HepG2 (cell line): Measurements from ENCODE around the gene SUPT6H.

Source experiments
- ATF2 ChIP-seq: sonication (generic); formaldehyde crosslinking; IDR thresholded peaks from 2 replicates; pipeline ENCODE4 v1.4.0; 2020; ENCODE audit warnings: missing genetic modification reagents
- CTCF ChIP-seq: sonication (generic); formaldehyde crosslinking; IDR thresholded peaks from 2 replicates; pipeline ENCODE4 v1.5.0; 2020; ENCODE audit warnings: mild to moderate bottlenecking, missing genetic modification reagents, moderate library complexity
- EZH2 ChIP-seq: conservative IDR thresholded peaks from 2 replicates; pipeline ENCODE4 v1.6.1; 2012; ENCODE audit warnings: mild to moderate bottlenecking, low read depth, low read length, moderate library complexity
- GABPA ChIP-seq, 2 experiments: IDR thresholded peaks; 2 replicates each; pipeline ENCODE4 v1.6.1; 2011 to 2016; ENCODE audit warnings: low read depth in 2 of 2, low read length in 1 of 2, missing biosample characterization in 1 of 2, missing genetic modification characterization in 1 of 2
- HDAC6 ChIP-seq: fragments of 200-600 bp; sonication (generic); IDR thresholded peaks from 2 replicates; pipeline ENCODE4 v1.7.0; 2017; ENCODE audit warnings: mild to moderate bottlenecking, antibody characterized with exemption, low read length, low read depth
- HES4 ChIP-seq: sonication (generic); formaldehyde crosslinking; IDR thresholded peaks from 2 replicates; pipeline ENCODE4 v1.9.0; 2021; ENCODE audit warnings: mild to moderate bottlenecking, missing genetic modification reagents, borderline replicate concordance
- HNF1B ChIP-seq: sonication (generic); formaldehyde crosslinking; IDR thresholded peaks from 2 replicates; pipeline ENCODE4 v1.5.1; 2020; ENCODE audit warnings: mild to moderate bottlenecking, moderate library complexity, missing genetic modification reagents
- HOXA5 ChIP-seq: sonication (generic); formaldehyde crosslinking; IDR thresholded peaks from 2 replicates; pipeline ENCODE4 v1.4.0; 2020; ENCODE audit warnings: missing genetic modification reagents
- ISX ChIP-seq: sonication (generic); formaldehyde crosslinking; conservative IDR thresholded peaks from 2 replicates; pipeline ENCODE4 v1.5.0; 2020; ENCODE audit warnings: missing genetic modification reagents
- STAT6 ChIP-seq: sonication (generic); formaldehyde crosslinking; IDR thresholded peaks from 2 replicates; pipeline ENCODE4 v1.4.0; 2020; ENCODE audit warnings: missing genetic modification reagents, mild to moderate bottlenecking, borderline replicate concordance
- USF2 ChIP-seq, 2 experiments: sonication (generic) in 1 of 2; formaldehyde crosslinking in 1 of 2; IDR thresholded peaks; 2 replicates each; pipeline versions ENCODE4 v1.5.1 to v1.6.1; 2011 to 2020; ENCODE audit warnings: borderline replicate concordance in 1 of 2, low read depth in 1 of 2, low read length in 1 of 2, mild to moderate bottlenecking in 1 of 2, missing genetic modification reagents in 1 of 2, moderate library complexity in 1 of 2
- ZNF503 ChIP-seq: sonication (generic); formaldehyde crosslinking; IDR thresholded peaks from 2 replicates; pipeline ENCODE4 v1.4.0; 2020; ENCODE audit warnings: missing genetic modification reagents
- ZNF724P ChIP-seq: sonication (generic); formaldehyde crosslinking; IDR thresholded peaks from 2 replicates; pipeline ENCODE4 v1.8.0; 2022; ENCODE audit warnings: missing genetic modification reagents, borderline replicate concordance

- TF ChIP-seq HOXA5 (CRISPR knock-in tag) (no peak), ZNF724P (CRISPR knock-in tag) (no peak), STAT6 (CRISPR knock-in tag) (no peak), ATF2 (CRISPR knock-in tag) (no peak), HNF1B (CRISPR knock-in tag) (no peak), USF2 (IDR thresholded peaks at IDR 0.05; ENCODE audit: low read depth, low read length) (no peak), USF2 (CRISPR knock-in tag; IDR thresholded peaks at IDR 0.05; ENCODE audit: borderline replicate concordance) (no peak), HES4 (CRISPR knock-in tag) (no peak), HDAC6 (no peak), EZH2 (no peak), ZNF503 (CRISPR knock-in tag) (no peak), CTCF (no peak), GABPA (IDR thresholded peaks at IDR 0.05; ENCODE audit: low read depth, low read length) (no peak), GABPA (CRISPR knock-in tag; IDR thresholded peaks at IDR 0.05; ENCODE audit: low read depth) (no peak), ISX (CRISPR knock-in tag) (no peak)
Measured at GRCh38 chr17:28703552-28704218, 41.7 kb downstream of the SUPT6H start.
